Right hindlimb (tissue), 1 donor: ENCODE data around the gene LTB4R2.
"Not testable (repeated sequence)": the region's sequence is repeated elsewhere in the genome, so short reads cannot be mapped to it uniquely, and the experiment has no call there.

Source experiments
- DNase-seq: peaks from one replicate; pipeline ENCODE4 v3.0.0-alpha.2; 2018

Gene LTB4R2

DNA sequence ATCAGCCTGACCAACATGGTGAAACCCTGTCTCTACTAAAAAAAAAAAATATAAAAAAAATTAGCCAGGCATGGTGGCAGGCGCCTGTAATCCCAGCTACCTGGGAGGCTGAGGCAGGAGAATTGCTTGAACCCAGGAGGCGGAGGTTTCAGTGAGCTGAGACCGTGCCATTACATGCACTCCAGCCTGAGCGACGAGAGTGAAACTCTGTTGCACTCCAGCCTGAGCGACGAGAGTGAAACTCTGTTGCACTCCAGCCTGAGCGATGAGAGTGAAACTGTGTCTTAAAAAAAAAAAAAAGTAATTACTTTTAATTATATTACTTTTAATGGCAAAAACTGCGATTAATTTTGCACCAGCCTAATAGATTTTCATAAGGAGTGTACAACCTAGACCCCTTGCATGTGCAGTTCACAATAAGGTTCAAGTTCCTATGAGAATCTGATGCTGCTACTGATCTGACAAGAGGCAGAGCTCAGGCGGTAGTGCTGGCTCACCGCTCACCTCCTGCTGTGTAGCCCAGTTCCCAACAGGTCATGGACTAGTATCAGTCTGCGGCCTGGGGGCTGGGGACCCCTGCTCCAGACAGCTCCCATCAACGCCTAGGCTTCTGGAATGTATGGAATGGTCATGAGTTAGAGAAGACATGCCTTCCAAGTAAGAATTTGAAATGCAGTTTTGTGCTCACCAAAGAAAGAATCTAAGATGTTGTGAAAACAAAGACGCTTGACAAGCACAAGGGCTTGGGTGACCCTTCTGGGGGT lies 11.5 kb downstream of the LTB4R2 start:
- no peak for DNase-seq

DNA sequence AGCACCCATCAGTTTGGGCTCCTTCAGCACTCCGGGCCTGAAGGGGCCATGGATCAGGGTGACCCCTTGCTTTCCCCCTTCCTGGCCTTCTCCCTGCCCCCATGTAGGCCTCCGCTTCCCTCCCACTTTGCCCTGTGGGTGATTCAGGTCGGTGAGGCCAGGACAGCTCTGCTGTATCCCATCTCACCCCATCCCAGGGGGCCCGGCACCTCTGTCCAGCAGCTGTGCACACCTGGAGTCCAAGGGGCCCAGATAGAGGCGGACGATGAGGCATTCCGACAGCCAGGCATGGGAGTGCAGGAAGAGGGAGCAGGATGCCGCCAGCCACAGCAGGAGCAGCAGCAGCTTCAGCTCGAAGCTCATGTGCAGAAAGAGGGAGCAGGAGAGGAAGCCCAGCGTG lies 12.7 kb downstream of the LTB4R2 start:
- DNase-seq = no peak

DNA sequence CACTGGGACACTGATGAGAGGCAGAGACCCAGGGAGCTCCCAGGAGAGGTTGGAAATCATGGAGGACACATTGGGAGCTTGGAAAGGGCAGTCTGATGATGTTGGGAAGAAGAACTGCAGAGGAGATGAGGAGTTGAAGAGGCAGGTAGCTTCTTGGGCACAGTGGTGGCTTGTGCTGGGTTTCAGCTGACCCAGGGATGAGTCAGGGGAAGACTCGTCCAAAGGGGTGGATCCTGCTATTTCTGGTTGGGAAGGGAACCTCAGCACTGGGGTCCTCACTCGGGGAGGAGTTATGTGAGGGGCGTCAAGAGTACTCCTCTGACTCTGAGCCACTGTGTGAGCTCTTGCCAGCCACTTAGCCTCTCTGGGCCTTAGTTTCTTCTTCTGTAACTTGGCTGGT lies 13.4 kb downstream of the LTB4R2 start:
- no peak for DNase-seq

DNA sequence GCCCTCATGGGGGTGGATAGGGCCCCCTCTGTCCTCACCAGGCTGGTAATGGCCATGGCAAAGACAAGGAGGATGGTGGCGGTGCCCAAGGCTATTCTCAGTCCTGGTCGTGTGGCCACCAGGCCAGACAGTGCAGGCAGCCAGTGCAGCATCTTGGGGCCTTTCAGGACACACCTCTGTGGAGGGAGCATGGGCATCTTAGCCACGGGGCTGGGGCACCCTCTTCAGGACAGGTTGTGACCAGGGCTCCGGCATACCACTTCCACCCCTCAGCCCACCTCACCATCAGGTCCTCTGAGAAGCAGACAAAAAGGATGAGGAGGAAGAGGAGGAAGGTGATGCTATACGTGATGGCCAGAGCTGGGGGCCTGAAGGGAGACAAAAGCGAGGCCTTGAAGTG lies 14.1 kb downstream of the LTB4R2 start:
- DNase-seq = no peak

DNA sequence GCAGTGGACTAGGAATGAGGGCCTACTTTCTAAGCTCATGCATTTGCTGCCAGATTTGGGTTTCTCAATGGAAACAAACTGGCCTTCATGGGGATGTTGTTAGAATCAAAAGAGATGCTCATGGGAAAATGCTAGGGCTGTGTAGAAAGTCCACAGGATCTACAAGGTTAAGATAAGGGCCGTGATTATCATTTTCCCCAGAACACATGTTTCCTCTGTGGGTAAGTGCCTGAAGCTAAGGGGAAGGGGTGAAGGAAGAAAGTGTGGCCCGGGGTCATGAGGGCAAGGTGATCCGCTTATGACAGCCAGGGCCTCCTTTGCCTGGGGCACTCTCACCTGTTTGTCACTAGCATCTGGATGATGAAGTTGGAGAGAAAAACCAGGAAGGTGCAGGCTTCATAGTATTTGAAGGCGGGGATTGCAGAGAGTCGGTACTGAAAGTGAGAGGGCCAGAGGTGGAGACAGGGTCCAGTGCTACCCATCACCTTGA lies 15.1 kb downstream of the LTB4R2 start:
- DNase-seq = no peak

DNA sequence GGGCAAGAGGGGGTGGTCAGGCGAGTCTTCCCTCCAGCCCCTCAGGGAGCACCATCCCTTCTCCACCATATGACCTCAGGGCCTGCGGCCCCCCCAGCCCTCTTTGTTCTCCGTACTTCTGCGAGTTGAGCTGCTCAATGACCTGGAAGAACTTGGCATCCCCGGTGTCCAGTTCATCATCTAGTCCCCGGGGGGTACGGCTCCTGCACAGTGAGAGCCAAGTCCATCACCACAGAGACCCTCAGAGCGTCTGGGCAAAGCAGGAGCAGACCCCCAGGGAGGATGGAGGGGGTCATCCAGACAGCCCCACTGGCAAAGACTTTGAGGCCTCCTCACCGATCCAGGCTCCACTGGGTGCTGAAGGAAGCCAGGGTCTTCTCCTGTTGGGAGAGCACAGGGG lies 16.0 kb downstream of the LTB4R2 start:
- no peak for DNase-seq

DNA sequence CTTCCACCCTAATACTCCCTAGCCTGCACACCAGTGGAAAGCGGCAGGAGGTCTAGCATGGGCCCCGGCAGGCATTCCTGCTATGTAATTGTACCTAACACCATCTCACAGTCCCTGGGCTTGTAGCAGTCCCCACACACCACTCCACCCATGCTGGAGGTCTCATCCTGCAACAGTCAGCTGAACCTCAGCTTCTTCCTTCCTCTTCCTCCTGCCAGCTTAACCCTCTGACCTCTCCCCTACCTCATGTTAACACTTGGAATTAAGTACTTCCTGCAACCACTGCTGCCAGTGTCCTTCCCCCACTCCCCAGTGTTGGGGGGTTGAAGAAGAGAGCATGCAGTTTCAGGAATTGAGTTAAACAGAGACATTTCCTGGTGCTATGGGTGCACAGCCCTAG lies 17.4 kb downstream of the LTB4R2 start:
- DNase-seq = no peak

DNA sequence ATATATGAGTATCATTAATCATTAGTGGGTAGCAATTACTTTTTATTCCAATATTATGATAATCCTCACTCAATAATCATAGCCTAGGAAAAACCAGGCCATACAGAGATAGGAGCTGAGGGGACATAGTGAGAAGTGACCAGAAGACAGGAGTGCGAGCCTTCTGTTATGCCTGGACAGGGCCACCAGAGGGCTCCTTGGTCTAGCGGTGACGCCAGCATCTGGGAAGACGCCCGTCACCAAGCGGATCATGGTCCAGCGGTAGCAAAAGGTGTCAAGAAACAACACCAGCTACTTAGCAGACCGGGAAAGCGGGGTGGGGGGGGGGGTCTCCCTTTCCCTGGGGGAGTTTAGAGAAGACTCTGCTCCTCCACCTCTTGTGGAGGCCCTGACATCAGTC lies 18.0 kb downstream of the LTB4R2 start:
- DNase-seq = not testable (repeated sequence)

DNA sequence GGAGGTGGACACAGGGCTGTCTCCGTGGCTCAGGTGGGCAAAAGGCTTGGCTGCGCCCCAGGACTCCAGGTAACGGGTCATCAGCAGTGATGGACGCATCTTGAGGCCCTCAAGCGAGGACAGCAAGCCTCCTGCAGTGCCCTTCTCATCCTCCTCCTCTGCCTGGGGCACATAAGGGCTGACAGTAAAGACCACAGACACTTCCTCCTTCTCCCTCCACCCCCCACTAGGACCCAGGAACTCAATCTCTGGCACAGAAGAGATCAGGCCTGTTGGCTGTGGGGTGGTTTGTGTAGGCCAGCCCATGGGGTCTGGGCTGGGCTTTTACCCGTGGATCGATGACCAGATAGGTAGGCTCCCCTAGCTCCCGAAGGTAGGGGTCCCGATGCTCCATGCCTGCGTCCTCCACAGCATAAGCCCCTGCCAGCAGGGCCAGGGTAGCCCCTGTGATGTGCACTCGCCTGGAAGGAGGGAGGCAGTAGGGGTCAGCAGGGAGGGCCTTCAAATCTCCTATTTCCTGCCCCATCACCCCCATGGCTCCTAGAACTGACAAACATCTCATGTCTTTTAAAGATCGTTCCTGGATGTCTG lies 19.2 kb downstream of the LTB4R2 start:
- no peak for DNase-seq

DNA sequence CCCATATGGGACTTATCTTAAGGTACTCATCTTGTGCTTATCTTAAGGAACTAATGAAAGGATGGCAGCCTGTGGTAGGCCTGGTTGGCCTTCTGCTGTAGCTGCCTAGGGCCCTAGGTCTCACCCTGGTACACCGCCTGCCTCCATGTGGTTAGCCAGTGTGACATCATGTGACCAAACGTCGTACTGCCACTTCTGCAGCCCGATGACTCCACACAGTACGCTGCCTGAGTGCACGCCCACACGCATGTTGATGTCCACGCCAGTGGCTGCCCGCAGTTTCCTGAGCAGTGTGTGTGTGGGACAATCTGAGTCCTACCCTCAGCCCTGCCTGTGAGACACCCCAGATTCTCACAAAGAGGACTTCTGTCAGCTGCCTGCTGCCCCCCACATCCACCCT lies 19.8 kb downstream of the LTB4R2 start:
- DNase-seq = no peak

DNA sequence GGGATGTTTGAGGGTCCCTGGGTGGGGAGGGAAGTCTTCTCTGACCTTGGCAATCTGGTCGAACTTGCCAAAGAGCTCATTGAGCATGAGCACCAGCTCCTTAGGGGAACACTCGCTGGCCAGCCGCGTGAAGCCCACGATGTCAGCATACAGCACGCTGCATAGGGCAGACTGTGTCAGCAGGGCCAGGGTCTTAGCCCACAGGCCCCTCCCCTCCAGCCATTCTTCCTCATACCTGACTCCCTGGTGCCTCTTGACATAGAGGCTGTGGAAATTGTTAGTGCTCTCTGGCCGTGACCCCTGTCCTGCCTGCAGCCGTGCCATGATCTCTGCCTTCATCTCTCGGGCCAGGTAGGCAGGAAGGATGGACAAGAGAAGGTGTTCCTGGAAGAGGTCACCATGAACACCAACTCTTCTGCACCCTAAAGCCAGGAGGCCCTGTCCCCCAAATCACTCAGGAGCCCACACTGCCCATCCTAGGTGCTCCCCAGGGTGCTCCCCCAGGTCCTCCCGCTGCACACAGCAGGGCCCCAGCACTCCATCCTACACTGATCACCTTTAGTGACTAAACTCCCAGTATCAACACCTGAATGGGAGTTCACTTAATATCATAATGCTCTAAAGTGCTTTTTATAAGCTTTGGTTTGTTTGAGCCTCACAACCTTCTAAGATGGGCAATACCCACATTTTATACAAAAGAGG lies 21.2 kb downstream of the LTB4R2 start:
- no peak for DNase-seq

DNA sequence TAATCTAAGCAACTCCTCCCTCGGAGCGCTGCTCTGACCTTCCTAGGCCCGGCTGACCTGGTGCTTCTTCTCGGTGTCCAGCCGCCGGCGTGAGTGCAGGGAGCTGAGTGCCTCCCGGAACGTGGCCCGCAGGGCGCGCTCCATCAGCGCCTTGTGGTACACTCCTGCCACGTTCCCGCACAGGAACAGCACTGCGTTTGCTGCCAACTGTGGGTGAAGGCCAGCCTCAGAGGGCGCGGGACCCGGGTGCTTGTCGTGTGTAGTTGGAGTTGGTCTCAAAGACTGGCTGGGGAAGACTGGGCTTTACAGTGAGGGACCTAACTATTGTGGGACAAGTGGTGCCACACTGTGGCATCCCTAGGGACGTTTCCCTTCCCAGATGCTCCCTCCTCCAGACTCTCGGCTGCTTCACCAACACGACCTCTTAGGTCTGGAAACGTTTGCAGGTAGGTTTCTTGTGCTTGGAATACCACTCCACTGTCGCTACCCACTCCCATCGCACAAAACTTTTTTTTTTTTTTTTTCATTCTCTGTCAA lies 21.9 kb downstream of the LTB4R2 start:
- DNase-seq = no peak

DNA sequence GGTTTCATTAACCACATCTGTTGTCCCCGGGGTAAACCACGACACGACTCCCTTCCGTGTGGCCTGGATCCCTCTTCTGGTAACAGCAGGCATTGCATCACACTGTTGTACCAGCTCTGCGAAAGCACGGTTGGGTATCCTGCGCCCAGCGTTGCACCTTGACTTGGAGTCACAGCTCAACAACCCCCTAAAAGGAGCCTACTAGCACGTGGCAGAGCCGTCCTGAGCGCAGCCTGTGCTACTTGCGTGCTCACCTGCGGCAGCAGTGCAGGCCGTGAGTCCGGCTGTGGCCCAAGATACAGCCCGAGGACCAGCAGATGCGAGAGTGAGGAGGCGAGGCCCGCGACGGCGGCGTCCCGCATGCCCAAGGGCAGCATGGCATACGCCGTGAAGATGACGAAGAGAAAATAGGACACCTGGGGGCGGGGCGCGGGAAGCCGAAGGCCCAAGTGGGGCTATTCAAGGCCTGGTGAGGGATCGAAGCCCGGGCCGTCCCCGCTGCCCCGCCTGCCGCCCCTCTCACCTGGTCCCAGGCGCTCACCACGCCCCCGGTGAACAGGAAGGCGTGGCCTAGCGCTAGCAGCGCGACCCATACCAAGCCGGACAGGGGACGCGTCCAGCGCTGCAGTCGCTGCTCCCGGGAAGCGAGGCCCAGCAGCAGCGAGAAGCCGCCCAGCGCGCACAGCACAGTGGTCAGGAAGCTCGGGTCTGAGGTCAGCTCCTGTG lies 22.5 kb downstream of the LTB4R2 start:
- peak; percentile 74 for DNase-seq

DNA sequence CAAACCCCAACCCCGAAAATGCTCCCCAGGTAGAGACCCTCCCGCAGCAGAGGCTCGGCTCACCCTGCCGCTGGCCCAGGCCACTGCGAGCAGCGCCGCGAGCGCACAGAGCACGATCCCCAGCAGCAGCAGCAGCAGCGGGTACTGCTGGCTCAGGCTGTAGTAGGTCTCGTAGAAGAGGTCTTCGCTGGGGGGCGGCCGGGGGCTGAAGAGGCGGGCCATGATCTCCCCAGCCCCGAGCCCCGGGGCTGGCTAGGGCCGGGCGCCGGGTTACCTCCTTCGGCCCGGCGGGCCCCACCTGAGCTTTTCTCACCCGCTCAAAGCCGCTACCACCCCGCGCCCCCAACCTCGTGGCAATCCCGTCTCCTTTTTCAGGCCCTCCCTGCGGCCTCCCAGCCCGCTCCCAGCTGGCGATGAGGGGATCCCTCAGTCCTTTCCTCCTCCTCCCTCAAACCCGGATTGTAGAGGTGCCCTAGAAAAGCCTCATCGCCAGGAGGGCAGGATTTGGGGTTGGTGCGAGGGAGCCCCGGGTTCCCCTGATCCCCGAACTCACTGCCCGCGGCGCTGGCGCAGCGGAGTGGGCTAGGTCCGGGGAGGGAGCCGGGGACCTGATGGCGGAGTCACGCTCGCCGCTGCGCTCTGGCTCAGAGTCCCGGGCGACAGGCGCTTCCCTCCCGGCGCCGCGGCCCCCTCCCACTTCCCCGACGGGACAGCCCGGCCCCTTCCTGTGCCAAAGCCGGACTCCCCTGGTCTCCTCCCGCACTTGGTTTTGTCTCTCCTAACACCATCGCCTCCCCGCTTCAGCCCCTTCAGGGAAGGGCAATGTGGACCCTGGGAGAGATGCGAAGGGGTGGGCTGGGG lies 24.7 kb downstream of the LTB4R2 start, which contains the start of gene ADCY4:
ADCY4 (minus strand) TSS at position 641 of the 861 bp plus-strand sequence; CDS start at position 222, 419 bp downstream.
- no peak for DNase-seq

DNA sequence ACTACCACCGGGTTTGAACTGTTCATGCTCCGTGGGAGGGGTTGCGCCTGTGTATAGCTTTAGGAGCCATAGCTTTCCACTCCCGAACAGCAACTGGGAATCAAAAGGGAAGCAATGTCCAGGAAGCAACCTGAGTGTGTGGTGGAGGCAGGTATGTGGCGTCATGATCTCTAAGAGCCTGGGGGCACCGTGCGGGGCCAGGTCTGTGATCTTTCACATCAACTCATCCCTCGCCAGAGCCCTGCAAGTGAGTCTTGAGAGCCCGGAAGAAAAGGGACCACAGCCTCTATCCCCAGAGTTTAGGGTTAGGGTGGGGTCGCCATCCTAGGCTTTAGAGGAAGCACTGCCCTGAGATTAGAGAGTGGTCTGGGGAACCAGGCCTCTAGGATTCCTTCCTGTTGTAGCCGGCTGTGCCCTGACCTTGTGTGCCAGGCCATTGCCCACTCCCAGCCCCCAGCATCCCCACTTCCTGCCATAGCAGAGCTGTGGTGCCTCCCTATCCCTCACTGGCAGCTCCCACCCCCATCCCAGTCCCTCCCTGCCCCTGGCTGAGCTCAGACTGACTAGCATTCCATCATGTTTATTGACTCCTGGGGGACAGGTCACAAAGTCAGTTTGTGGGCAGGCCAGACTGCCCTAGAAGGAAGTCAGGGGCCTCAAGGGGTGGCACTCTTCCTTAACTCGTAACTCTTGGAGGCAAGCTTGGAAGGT lies 25.7 kb downstream of the LTB4R2 start:
- no peak for DNase-seq

DNA sequence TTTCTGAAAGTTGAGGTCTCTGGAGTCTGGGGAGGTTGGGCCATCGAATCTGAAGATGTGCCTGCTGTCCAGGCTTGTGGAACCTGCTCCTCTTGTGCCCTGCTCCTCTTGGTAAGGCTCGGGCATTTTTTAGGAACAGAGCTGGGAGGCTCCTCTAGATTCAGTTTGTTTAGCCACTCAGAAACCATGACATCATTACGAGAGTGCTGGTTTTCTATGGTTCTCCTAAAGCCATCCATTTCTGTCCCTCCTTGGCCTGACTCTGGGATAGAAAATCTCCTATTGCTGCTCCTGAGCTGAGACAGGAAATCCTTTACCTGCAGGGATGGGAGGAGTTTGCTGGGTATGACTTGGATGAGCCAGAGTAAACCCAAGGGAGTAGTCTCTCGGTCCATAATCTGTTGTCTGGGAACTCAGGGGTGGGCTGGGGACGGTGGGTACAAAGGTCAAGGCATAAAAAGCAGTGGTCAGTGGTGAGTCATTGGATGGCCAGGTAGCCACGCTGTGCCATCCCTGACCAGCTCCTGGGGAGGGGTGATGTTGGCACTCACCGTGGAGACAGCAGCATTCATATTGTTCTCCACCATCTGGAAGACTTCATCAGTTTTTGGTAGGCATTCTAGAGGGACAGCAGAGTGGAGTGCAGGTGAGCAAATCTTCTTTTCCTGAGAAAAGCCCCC lies 27.3 kb downstream of the LTB4R2 start:
- DNase-seq = no peak

DNA sequence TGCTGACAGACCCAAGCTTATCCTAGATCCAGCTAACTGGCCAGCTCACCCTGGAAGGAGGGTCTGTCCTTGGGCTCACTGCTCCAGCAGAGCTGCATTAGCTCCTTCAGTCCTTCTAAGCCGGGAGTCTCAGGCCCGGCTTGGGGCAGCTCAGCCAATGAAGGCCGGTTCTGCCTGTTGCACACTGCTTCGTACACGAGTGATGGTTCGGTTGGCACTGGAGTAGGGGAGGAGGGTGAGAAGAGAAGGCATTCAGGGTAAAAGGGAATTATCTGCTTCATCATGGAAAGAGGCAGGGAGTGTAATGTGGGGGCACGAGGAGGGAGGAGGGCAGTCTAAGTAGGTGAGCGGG lies 27.9 kb downstream of the LTB4R2 start:
- no peak for DNase-seq

DNA sequence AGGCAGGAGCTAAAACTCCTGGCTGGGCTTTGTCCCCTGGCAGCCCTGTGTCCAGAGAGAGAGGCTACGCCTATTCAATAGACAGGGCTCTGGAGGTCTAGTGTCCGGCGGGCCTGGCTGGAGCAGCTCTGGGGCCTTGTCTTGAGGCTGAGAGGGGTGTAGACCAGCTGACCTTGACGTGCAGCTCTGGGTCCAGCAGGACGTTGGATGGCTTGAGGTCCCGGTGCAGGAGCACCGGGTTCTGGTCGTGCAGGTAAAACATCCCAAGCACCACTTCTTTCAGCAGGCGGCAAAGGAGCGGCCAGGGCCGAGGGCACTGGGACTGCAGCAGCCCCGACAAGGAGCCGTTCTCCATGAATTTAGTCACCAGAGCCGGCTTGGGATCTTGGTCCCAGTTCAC lies 28.9 kb downstream of the LTB4R2 start:
- DNase-seq = no peak

DNA sequence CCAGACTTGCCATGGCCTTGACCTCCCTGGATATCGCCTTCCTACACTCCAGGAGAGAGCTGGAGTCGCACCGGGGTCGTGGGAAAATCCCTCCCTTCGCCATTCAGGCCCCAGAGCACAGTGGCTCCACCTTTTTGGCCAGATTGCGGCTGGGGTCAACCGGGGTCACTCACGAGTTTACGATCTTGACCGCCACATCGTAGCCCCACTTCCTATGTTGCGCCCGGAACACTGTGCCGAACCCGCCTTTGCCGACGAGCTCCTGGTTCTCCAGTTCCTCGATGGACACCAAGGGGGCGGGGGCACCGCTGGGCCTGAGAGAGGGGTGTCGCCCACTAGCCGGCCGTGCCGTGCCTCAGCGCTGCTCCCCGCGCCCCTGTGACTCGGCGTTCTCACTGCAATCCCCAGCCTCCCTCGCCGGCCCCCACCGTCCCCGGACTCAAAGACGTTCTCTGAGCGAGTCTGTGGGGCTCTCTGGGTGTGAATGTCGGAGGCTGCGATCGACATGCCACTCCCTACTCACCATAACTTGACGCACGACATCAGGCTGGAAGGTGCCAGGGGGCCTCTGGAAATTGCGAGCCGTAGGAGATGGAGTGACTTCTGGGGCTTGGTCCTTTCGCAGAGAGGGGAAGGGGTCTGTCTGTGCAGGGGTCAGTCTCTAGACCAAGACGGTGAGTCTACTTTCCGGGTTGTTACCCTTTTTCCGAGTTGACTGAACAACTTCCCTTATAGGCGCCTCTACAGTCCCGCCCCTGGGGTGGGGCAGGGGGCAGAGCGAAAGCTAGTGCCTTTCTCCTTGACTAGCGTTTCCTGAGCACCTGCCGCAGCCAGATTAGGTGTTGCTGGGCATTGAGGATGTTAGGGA lies 29.6 kb downstream of the LTB4R2 start, which contains the start of gene RIPK3:
RIPK3 (minus strand) TSS at position 708 of the 868 bp plus-strand sequence; CDS start at position 543, 165 bp downstream.
- no peak for DNase-seq

DNA sequence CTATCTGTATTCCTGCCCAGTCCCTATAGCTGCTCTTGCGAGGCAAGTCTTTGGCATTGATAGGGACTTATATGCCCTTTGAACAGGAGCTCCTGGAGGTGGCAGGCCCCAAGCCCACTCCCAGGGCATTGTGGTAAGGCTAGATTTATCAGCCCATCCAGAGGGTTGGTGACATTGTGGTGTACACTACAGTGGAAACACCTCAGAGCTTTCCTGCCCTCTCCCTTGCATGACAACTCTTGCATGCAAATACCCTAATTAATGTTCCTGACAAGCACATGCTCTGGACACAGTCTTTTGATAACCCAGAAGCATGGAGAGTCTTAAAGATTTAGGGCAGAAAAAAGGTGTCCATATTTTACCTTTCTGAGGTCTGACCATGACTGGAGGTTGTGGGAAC lies 30.7 kb downstream of the LTB4R2 start:
- no peak for DNase-seq
